Eye (tissue), 1 donor: ENCODE results near the gene IRAK3.
A peak's percentile ranks its signal among the peaks of the same experiment; 100 is the strongest.
"Not testable (repeated sequence)": the region's sequence is repeated elsewhere in the genome, so short reads cannot be mapped to it uniquely, and the experiment has no call there.

ENCODE experiments used
- DNase-seq: peaks from one replicate; pipeline ENCODE4 v3.0.0-alpha.2; 2015

The IRAK3 gene

DNA sequence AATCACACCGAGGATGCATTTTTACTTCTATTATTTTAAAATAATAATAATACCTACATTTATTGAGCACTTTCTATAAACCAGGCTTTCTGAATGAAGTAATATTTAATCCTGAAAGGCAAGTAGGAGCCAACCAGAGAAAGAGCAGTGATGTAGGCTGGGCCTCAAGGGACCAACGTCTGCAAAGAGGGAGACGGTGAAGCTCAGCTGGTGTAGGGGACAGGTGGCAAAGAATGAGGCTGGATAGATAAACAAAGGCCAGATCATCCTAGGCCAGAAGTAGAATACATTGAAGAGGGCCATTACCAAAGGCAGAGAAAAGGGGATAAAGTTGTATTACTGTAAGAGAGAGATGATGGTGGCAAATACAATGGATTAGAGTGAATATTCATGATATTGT is 18.4 kb upstream of the IRAK3 start:
- peak; percentile 6 for DNase-seq

DNA sequence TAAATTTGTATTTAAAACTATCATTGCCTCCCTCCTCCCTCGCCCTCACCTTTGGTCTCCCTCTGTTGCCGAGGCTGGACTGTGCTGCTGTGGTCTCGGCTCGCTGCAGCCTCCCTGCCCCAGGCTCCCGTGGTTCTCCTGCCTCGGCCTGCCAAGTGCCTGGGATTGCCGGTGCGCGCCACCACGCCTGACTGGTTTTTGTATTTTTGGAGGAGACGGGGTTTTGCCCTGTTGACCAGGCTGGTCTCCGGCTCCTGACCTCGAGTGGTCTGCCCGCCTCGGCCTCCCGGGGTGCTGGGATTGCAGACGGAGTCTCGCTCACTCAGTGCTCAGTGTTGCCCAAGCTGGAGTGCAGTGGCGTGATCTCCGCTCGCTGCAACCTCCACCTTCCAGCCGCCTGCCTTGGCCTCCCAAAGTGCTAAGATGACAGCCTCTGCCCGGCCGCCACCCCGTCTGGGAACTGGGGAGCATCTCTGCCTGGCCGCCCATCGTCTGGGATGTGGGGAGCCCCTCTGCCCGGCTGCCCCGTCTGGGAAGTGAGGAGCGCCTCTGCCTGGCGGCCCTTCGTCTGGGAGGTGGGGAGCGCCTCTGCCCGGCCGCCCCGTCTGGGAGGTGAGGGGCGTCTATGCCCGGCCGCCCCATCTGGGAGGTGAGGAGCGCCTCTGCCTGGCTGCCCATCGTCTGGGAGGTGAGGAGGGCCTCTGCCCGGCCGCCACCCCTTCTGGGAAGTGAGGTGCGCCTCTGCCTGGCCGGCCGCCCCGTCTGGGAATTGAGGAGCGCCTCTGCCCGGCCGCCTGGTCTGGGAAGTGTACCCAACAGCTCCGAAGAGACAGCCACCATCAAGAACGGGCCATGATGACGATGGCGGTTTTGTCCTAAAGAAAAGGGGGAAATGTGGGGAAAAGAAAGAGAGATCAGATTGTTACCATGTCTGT is 14.4 kb upstream of the IRAK3 start:
- not testable (repeated sequence) for DNase-seq

GRCh38 chr12:66176105-66176900 is 12.7 kb upstream of the IRAK3 start:
- no peak for DNase-seq

GRCh38 chr12:66182956-66183355 is 6.1 kb upstream of the IRAK3 start:
- DNase-seq: no peak

DNA sequence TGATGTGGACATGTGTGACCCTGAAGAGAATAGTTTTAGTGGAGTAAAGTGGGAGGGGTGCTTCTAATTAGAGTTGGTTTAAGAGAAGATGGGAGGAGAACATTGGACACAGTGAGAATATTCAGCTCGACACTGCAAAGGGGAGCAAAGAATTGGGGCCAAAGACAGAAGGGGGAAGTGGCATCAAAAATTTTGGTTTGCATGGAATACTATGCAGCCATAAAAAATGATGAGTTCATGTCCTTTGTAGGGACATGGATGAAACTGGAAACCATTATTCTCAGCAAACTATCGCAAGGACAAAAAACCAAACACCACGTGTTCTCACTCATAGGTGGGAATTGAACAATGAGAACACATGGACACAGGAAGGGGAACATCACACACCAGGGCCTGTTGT is 4.2 kb upstream of the IRAK3 start:
- not testable (repeated sequence) for DNase-seq

GRCh38 chr12:66187036-66187435 is 2.0 kb upstream of the IRAK3 start:
- DNase-seq: no peak

DNA sequence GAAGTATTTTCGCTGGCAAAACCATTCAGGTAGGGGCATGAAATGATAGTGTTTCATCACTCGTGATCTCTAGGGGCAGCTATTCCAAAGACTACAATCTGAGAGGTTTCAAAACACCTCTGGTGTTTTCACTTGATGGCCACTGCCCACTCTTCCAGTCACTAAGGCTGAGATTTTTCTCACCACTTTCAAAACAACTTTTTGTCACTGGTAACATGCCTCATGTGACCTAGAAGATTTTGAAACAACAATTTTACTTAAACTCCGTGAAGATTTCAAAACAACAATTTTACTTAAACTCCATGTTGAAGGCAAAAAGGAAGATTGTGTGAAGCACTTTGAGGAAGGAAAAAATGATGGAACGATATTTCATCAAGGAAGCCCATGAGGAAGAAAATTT is 1.2 kb upstream of the IRAK3 start:
- no peak for DNase-seq

- no peak for DNase-seq
Observed at GRCh38 chr12:66189486-66189843, 451 bp downstream of the IRAK3 start.

- no peak for DNase-seq
Observed at GRCh38 chr12:66189889-66190288, 875 bp downstream of the IRAK3 start.

GRCh38 chr12:66190519-66191370 is 1.7 kb downstream of the IRAK3 start:
- peak; percentile 16 for DNase-seq

DNA sequence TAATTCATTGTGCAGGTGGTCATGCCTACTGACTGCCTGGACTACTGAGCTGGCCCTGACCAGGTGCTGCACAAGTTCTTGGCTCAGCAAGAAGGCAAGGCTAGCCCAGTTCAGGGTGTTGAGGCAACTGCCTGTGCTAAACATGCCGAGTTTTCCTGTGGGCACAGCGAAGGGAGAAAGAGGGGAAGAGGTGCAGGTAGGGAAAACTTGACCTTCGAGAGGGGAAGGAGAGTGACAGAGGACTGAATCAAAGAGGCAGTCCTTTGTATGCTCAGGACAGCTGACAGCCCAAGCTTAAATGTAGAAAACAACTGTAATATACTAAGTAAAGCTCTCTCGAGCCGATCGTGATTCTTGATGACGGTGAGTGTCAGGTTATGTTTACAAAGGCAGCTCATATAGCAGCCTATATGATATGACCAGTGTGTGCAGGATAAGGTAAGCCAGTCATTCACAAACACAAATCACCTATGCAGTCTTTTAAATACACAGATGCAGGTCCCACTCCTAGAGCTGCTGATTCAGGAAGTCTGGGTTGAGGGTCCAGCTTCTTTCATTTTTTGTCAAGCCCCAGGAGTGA is 2.6 kb downstream of the IRAK3 start:
- DNase-seq: no peak

GRCh38 chr12:66194122-66194521 is 5.1 kb downstream of the IRAK3 start:
- no peak for DNase-seq

DNA sequence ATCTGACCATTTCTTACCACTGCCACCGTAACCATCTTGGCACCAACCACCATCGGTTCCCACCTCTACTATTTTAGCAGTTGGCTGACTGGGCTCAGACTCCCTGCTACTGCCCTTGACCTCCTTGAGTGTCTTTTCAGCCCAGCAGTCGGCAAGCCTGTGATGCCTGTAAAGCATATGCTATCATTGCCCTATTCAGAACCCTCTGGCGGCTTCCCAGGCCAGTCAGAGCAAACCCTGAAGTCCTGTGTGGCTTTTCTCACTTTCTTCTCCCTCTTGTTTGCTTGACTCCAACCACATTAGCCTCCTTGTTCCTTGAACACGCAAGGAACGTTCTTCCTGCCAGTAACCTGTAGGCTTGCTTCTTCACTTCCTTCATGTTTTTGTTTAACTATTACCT is 6.2 kb downstream of the IRAK3 start:
- DNase-seq: no peak

DNA sequence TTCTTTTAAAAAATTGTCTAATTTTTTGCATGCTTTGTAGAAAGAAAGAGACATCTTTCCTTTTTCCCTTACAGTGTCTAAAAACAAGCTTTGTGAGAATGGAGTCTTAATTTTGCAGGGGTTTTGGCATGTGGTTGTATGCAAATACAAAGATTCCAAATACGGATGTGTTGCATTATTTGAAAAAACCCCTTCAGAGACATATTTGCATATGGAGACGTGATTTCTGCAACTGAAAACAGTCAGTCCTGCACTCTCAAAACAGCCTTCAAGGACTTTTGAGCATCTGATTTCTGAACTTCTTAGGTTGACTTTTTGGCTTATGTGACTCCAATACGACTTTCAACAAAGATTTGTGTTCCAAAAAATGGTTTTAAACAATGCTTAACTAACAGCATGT is 7.8 kb downstream of the IRAK3 start:
- DNase-seq: no peak

GRCh38 chr12:66197495-66197921 is 8.5 kb downstream of the IRAK3 start:
- DNase-seq: peak; percentile 7

DNA sequence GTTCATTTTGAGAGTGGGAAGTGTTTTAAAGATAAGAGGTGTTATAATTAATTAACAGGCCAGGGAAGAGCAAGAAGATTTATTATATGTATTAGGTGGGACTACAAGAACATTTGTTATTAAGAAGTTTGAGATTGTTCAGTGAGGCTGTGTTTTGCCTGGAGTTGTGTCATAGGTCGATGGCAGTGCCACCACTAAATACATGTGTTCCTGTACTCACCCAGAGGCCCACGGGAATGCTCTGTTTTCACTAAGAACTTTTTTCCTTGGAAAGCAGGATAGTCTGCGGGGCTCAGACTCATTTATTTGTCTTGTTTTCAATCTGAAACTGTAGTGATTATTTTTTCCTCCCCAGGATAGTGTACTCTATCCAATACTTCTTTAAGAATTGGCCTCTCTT is 10.1 kb downstream of the IRAK3 start:
- DNase-seq: no peak

DNA sequence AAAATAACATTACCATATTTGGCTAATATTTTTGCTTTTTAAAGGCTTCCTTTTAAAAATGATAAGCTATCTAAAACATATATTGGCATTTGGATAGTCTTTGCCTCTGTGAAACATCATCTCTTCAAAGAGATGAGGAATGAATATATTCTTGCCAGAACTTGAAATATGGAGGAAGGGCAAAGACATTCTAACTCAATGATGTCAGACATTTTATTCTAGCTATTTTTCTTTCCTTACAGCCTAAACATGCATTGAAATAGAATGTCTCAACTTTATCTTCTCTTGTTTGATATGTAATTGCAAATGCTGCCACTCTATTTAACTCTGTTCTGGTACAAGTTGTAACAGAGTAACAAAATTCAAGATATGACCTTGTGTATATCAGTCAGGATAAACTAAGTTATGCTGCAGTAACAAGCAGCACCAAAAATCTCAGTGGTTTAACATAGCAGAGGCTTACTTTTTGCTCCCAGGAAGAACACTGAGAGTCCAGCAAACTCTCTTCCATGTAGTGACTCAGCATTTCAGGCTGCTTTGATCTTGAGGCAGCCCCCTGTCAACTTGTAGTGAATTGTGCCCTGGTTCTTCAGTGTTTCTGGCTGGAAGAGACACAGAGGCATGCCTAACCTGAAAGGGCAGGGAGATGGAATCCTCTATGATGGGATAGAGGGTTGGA is 11.0 kb downstream of the IRAK3 start:
- DNase-seq: no peak

DNA sequence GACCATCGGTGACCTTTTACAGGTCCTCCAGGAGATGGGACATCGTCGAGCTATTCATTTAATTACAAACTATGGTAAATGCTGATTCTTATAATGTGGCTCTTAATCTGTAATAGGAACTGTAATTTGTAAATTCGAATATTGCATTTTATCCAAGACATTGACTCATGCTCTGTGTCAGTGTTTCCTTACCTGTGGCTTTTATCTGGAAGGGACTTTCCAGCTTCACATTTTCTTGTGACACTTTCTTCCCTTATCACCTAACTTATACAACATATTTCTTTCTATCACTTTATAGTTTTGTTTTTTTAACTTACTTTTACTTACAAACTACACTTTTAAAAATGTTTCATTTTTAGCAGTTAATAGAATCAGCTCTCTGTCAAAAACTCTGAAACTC is 14.8 kb downstream of the IRAK3 start:
- no peak for DNase-seq

- DNase-seq: no peak
Observed at GRCh38 chr12:66206141-66206540, 17.1 kb downstream of the IRAK3 start.

DNA sequence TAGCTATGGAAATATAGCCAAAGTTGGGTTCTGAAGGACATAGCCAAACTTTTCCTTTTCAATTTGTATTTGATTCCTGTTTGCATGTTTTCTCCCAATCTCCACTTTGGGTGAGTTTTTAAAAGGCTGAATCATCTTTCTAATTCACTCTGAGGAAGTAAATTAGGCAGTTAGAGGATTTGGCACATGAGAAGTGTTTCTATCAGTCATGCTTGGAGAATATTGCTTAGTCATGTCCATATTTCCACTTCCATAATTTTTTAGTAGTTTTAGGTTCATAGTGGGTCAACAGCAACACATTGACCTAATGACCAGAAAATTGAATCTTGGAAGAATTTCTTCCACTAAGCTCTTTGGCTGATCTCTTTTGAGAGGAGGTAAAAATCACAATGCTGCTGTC is 21.8 kb downstream of the IRAK3 start:
- DNase-seq: no peak

DNA sequence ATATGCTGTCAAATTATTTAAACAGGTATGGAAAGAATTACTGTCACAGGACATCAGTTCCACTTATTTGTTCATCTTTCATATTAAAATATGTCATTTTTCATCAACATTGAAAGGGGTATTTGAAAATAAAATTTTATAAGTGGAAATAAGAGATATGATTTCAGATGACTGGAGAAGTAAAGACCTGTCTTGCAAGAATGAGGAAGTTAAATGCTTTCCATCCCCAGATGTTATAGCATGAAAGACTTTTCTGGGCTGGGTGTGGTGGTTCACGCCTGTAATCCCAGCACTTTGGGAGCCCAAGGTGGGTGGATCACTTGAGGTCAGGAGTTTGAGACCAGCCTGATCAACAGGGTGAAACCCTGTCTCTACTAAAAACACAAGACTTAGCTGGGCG is 22.6 kb downstream of the IRAK3 start:
- DNase-seq: not testable (repeated sequence)

DNA sequence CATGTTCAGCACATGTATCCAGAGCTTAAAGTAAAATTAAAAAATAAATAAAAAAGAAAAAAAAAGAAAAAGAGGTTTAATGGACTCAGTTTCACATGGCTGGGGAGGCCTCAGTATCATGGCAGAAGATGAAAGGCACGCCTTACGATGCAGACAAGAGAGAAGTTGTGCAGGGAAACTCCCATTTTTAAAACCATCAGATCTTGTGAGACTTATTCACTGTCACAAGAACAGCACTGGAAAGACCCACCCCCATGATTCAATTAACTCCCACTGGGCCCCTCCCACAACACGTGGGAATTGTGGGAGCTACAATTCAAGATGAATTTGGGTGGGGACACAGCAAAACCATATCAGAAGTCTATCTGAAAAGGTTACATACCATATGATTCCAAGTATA is 24.0 kb downstream of the IRAK3 start:
- not testable (repeated sequence) for DNase-seq
